ENCODE data around the gene CC2D1B. TPM values are rescaled to one million over a fixed set of nuclear protein-coding genes. Genes with fewer than 3 reads are reported as not detected.

CC2D1B gene
- polyA plus RNA-seq, 10 donors = 15.4 to 29.7 (median 20.3) TPM

- no peak for DNase-seq
Measured at GRCh38 chr1:52305417-52306226, 60.4 kb downstream of the CC2D1B start.

Other genes with a start within 250 kb of the CC2D1B start
- gene ZFYVE9, start 224.1 kb downstream of the CC2D1B start, polyA plus RNA-seq (ENCODE audit: insufficient read length in 10 of 10) = 10 to 100 TPM; 17.4 to 23.0 (median 21.3) TPM
- 1 to 10 TPM; 2.2 to 4.8 (median 3.2) TPM for gene ORC1, start 38.2 kb upstream of the CC2D1B start, polyA plus RNA-seq (ENCODE audit: insufficient read length in 10 of 10)
- gene PRPF38A, start 38.4 kb upstream of the CC2D1B start, polyA plus RNA-seq (ENCODE audit: insufficient read length in 10 of 10) = 10 to 100 TPM; 38.0 to 50.5 (median 44.7) TPM
- gene TUT4, start 186.9 kb upstream of the CC2D1B start, polyA plus RNA-seq (ENCODE audit: insufficient read length in 10 of 10) = 100 to 1,000 TPM in 2 of 10 donors, 10 to 100 TPM in 8; 49.6 to 119 (median 72.0) TPM
- gene GPX7, start 236.2 kb upstream of the CC2D1B start, polyA plus RNA-seq (ENCODE audit: insufficient read length in 10 of 10) = 100 to 1,000 TPM; 129 to 150 (median 139) TPM

Measured in muscle of back (tissue), 11 donors.